Kidney (tissue), 14 donors: ENCODE results near the gene TMEM273. TPM values are rescaled to one million over a fixed set of nuclear protein-coding genes. Genes with fewer than 3 reads are reported as not detected.

Experiments
- DNase-seq, 5 donors: peaks; one replicate each; pipeline ENCODE4 v3.0.0-alpha.2; 2013 to 2020
- FAIRE-seq: peaks from 2 replicates; lab custom pipeline; 2012; peaks lifted over from hg19 to GRCh38; lab: Jason Lieb, UNC
- H3K27ac ChIP-seq, 2 donors: one replicate each; pipeline ENCODE4 v1.7.0; 2013; ENCODE audit warnings: low read depth in 2 of 2, low read length in 2 of 2, inconsistent platforms in 1 of 2
- H3K27me3 ChIP-seq: one replicate; pipeline ENCODE4 v1.7.1; 2013; ENCODE audit warnings: low read length, inconsistent platforms; ENCODE audit not compliant: control insufficient read depth, insufficient read depth
- H3K36me3 ChIP-seq, 3 donors: one replicate each; pipeline versions ENCODE4 v1.7.0 to v1.7.1; 2013; ENCODE audit warnings: low read length in 3 of 3, control low read depth in 1 of 3, inconsistent platforms in 1 of 3; ENCODE audit not compliant: insufficient read depth in 3 of 3, control insufficient read depth in 2 of 3
- H3K4me1 ChIP-seq, 3 donors: one replicate each; pipeline versions ENCODE4 v1.7.0 to v1.7.1; 2013; ENCODE audit warnings: low read length in 3 of 3, inconsistent platforms in 1 of 3, low read depth in 1 of 3; ENCODE audit not compliant: control insufficient read depth in 2 of 3, insufficient read depth in 2 of 3
- H3K4me3 ChIP-seq, 3 donors: one replicate each; pipeline versions ENCODE4 v1.7.0 to v1.8.1; 2013; ENCODE audit warnings: low read length in 3 of 3, control low read depth in 1 of 3, inconsistent platforms in 1 of 3
- H3K9ac ChIP-seq, 3 donors: one replicate each; pipeline versions ENCODE4 v1.7.0 to v1.7.1; 2013; ENCODE audit warnings: low read length in 3 of 3, control low read depth in 1 of 3, inconsistent platforms in 1 of 3
- H3K9me3 ChIP-seq, 3 donors: one replicate each; pipeline versions ENCODE4 v1.7.0 to v1.7.1; 2013; ENCODE audit warnings: low read length in 3 of 3, control low read depth in 1 of 3, inconsistent platforms in 1 of 3; ENCODE audit not compliant: control insufficient read depth in 2 of 3, insufficient read depth in 1 of 3
- intact Hi-C: fragments of 100-400 bp; cut with DNase I; formaldehyde crosslinking; loops from one replicate; pipeline ENCODE4 v1.11.1; 2022
- polyA plus RNA-seq: library from polyadenylated mRNA; stranded (reverse); fragments of 350-450 nt; fragmentation: Illumina TruSeq; extraction: RNeasy Lipid Tissue Mini Kit (QIAGEN cat#74804); gene quantifications from one replicate; pipeline ENCODE4 v1.2.3, GENCODE V29; 2014; ENCODE audit warnings: low read depth, low replicate concordance; ENCODE audit not compliant: insufficient read depth
- total RNA-seq: library from RNA; stranded (reverse); fragmentation: NEBNext Ultra II Directional; extraction: Animal tissue kit (Norgen Biotek cat#: 25700); gene quantifications from one replicate; pipeline ENCODE4 v1.2.1, GENCODE V29; 2021
- TF ChIP-seq, protein P1 (sequence below): IDR thresholded peaks from 3 replicates; pipeline ENCODE4 v1.5.1; 2012; ENCODE audit warnings: mild to moderate bottlenecking, moderate library complexity, borderline replicate concordance; ENCODE audit not compliant: insufficient read depth; ENCODE audit errors: extremely low read depth
- donor health status: control.
- donor health status: control.
- donor health status: control.
- donor health status: control.
- donor health status: control.
- donor health status: DM: yes; HTN: yes; CAD: no.
- donor health status: Normal renal cell carcinoma (clear cell type).

The TMEM273 gene
- total and polyA plus RNA-seq, 2 donors from 2014 or later: 3.2 to 16.8 TPM

DNA sequence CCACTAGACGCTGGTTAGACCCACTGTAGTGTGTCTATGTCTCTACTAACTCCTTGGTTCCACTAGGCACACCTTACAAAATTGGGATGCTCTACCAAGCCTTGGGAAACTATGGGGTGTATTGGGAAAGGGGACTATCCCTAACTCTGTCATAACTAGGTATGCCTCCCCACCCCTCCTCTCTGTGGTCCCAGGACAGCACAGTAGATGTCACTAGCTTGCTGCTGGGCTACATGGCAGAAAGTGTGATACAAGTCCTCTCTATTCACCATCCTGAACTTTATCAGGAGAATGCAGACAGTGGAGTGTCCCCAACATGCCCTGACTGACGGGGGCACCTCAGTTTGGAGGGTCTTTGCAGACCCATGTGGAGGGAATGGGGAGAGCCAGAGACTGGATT, 30.3 kb upstream of the TMEM273 start:
- H3K9ac ChIP-seq: no peak overlapping the region
- FAIRE-seq (no peak), DNase-seq (no peak)
- no peaks in the 10 kb centered on the region for H3K4me1 ChIP-seq
- intact Hi-C loops: no loop called here
- TF ChIP-seq, protein P1, sequence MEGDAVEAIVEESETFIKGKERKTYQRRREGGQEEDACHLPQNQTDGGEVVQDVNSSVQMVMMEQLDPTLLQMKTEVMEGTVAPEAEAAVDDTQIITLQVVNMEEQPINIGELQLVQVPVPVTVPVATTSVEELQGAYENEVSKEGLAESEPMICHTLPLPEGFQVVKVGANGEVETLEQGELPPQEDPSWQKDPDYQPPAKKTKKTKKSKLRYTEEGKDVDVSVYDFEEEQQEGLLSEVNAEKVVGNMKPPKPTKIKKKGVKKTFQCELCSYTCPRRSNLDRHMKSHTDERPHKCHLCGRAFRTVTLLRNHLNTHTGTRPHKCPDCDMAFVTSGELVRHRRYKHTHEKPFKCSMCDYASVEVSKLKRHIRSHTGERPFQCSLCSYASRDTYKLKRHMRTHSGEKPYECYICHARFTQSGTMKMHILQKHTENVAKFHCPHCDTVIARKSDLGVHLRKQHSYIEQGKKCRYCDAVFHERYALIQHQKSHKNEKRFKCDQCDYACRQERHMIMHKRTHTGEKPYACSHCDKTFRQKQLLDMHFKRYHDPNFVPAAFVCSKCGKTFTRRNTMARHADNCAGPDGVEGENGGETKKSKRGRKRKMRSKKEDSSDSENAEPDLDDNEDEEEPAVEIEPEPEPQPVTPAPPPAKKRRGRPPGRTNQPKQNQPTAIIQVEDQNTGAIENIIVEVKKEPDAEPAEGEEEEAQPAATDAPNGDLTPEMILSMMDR: no peak
- no peaks in the 10 kb centered on the region for H3K9me3 ChIP-seq
- no peaks in the 10 kb centered on the region for H3K27me3 ChIP-seq
- H3K36me3 ChIP-seq: no peaks in the 10 kb centered on the region
- no peak overlapping the region for H3K27ac ChIP-seq
- H3K4me3 ChIP-seq: no peak overlapping the region

GRCh38 chr10:49217645-49218044, 29.5 kb upstream of the TMEM273 start:
- DNase-seq (no peak), FAIRE-seq (no peak)
- no peaks in the 10 kb centered on the region for H3K27me3 ChIP-seq
- no peak overlapping the region for H3K4me3 ChIP-seq
- no peak overlapping the region for H3K27ac ChIP-seq
- H3K36me3 ChIP-seq: no peaks in the 10 kb centered on the region
- H3K9me3 ChIP-seq: no peaks in the 10 kb centered on the region
- TF ChIP-seq, protein P1: no peak
- no peaks in the 10 kb centered on the region for H3K4me1 ChIP-seq
- intact Hi-C loops: no loop called here
- H3K9ac ChIP-seq: no peak overlapping the region

- Histone ChIP-seq H3K4me3 (no peak overlapping the region), H3K9ac (no peak overlapping the region), H3K4me1 (no peaks in the 10 kb centered on the region), H3K9me3 (no peaks in the 10 kb centered on the region), H3K36me3 (no peaks in the 10 kb centered on the region), H3K27me3 (no peaks in the 10 kb centered on the region), H3K27ac (no peak overlapping the region)
- TF ChIP-seq, protein P1: no peak
- intact Hi-C loops: no loop called here
- FAIRE-seq: no peak
- DNase-seq: no peak
Observed at GRCh38 chr10:49213211-49213610, 25.0 kb upstream of the TMEM273 start.

GRCh38 chr10:49212783-49213182, 24.6 kb upstream of the TMEM273 start:
- TF ChIP-seq, protein P1: no peak
- H3K9ac ChIP-seq: no peak overlapping the region
- H3K4me1 ChIP-seq: no peaks in the 10 kb centered on the region
- H3K27me3 ChIP-seq: no peaks in the 10 kb centered on the region
- FAIRE-seq (no peak), DNase-seq (no peak)
- no peaks in the 10 kb centered on the region for H3K36me3 ChIP-seq
- no peak overlapping the region for H3K4me3 ChIP-seq
- no peak overlapping the region for H3K27ac ChIP-seq
- intact Hi-C loops: no loop called here
- H3K9me3 ChIP-seq: no peaks in the 10 kb centered on the region
